Small intestine (tissue), 7 donors: ENCODE measurements around the gene SDK2. TPM values are rescaled to one million over a fixed set of nuclear protein-coding genes. Genes with fewer than 3 reads are reported as not detected.

Source experiments
- DNase-seq, 2 donors: peaks; one replicate each; pipeline versions ENCODE4 v3.0.0 to v3.0.0-alpha.2; 2013
- FAIRE-seq: peaks from 2 replicates; lab custom pipeline; 2012; peaks lifted over from hg19 to GRCh38; lab: Jason Lieb, UNC
- H3K27ac ChIP-seq, 3 donors: one replicate each; pipeline ENCODE4 v1.5.1; 2013; ENCODE audit warnings: low read length in 2 of 3, mild to moderate bottlenecking in 2 of 3, control low read depth in 1 of 3, inconsistent platforms in 1 of 3, low read depth in 1 of 3, moderate library complexity in 1 of 3
- H3K27me3 ChIP-seq, 3 donors: one replicate each; pipeline ENCODE4 v1.6.1; 2013; ENCODE audit warnings: low read length in 3 of 3, inconsistent platforms in 1 of 3; ENCODE audit not compliant: control insufficient read depth in 3 of 3, insufficient read depth in 3 of 3
- H3K36me3 ChIP-seq, 3 donors: one replicate each; pipeline ENCODE4 v1.6.1; 2013; ENCODE audit warnings: low read length in 3 of 3, inconsistent platforms in 1 of 3, low read depth in 1 of 3, mild to moderate bottlenecking in 1 of 3, moderate library complexity in 1 of 3; ENCODE audit not compliant: control insufficient read depth in 3 of 3, insufficient read depth in 2 of 3
- H3K4me1 ChIP-seq, 3 donors: one replicate each; pipeline ENCODE4 v1.6.1; 2013; ENCODE audit warnings: low read length in 2 of 3, inconsistent platforms in 1 of 3, low read depth in 1 of 3, mild to moderate bottlenecking in 1 of 3, moderate library complexity in 1 of 3; ENCODE audit not compliant: control insufficient read depth in 3 of 3, insufficient read depth in 2 of 3
- H3K4me3 ChIP-seq, 3 donors: one replicate each; pipeline ENCODE4 v1.5.1; 2013; ENCODE audit warnings: low read length in 3 of 3, control low read depth in 1 of 3, inconsistent platforms in 1 of 3, low read depth in 1 of 3, mild to moderate bottlenecking in 1 of 3, moderate library complexity in 1 of 3
- H3K9me3 ChIP-seq, 2 donors: one replicate each; pipeline ENCODE4 v1.6.1; 2013; ENCODE audit warnings: low read depth in 1 of 2, low read length in 1 of 2; ENCODE audit not compliant: control insufficient read depth in 2 of 2, insufficient read depth in 1 of 2
- WGBS, 3 donors: extraction: QIAGEN DNeasy Blood & Tissue Kit; methylation state at CpG; one replicate each; pipeline ENCODE4 v1.1.7; 2013; 5-methylcytosine and 5-hydroxymethylcytosine counted together
- polyA plus RNA-seq, 4 donors: library from polyadenylated mRNA; stranded (reverse) in 3 of 4; unstranded in 1 of 4; fragments of 200-250 nt in 3 of 4; fragments of 120-200 nt in 1 of 4; gene quantifications; one replicate each; pipeline versions ENCODE4 v1.2.1 to v1.2.3, GENCODE V29; 2013
- donor health status: healthy with polysubstance abuse.
- donor health status: control.
- donor health status: control.
- donor health status: Bipolar disorder and iron deficiency.
- donor health status: healthy.

The SDK2 gene
- polyA plus RNA-seq, 4 donors, result under 0.01 to 1.1 (median 0.10) TPM

DNA sequence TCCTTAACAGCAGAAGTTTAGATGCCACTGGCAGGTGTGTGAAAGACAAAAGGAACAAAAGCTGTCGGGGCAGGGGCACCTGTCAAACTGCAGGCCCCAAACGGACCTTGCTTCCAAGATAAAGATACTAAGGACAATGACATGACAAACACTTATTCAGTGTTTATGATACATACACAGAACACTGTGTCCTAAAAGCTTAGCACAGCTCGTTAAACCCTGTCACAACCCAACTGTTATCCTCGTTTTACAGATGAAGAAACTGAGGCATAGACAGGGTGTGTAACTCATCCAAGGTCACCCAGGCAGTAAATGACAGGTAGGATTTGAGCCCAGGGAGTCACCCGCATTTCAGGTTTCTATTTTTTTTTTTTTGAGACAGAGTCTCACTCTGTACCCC is 9.6 kb downstream of the SDK2 start:
- Histone ChIP-seq H3K4me1 (no peaks in the 10 kb centered on the region), H3K27ac (no peak overlapping the region), H3K27me3 (peaks cover 0 to 5% (median 0%) of the 10 kb centered on the region in 3 donors), H3K36me3 (no peaks in the 10 kb centered on the region), H3K9me3 (no peaks in the 10 kb centered on the region), H3K4me3 (no peak overlapping the region)
- FAIRE-seq (no peak), DNase-seq (no peak)
- 15 to 58% (median 32%) methylated on average over 5 of the region's 5 CpGs for WGBS, 3 donors

DNA sequence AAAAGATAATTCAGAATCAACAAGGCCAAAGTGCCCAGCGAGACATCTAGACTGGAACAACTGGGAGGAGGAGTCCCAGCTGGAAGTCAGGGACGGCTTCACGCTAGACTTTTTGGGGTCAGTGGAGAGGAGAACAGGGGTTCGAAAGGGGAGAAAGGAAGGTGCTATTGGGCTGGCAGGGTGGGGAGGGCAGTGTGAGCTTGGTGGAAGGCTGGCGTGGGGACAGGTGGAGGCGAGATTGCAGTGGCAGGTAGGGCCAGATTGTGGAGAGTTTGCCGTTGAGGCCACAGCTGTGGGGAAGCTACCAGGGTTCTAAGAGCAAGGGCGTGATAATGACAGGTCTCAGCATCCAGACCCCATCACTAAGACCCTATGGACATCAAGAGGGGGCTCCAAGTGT is 10.5 kb downstream of the SDK2 start:
- no peaks in the 10 kb centered on the region for H3K9me3 ChIP-seq
- no peaks in the 10 kb centered on the region for H3K4me1 ChIP-seq
- no peaks in the 10 kb centered on the region for H3K36me3 ChIP-seq
- no peak overlapping the region for H3K27ac ChIP-seq
- no peak for FAIRE-seq
- no peak overlapping the region for H3K4me3 ChIP-seq
- 85 to 92% (median 89%) methylated on average over 8 of the region's 8 CpGs for WGBS, 3 donors
- no peak for DNase-seq
- no peaks in the 10 kb centered on the region for H3K27me3 ChIP-seq

GRCh38 chr17:73632513-73632912 is 11.7 kb downstream of the SDK2 start:
- H3K4me1 ChIP-seq, result no peaks in the 10 kb centered on the region
- H3K36me3 ChIP-seq, result no peaks in the 10 kb centered on the region
- 64 to 88% (median 76%) methylated on average over 2 of the region's 2 CpGs for WGBS, 3 donors
- no peak overlapping the region for H3K27ac ChIP-seq
- no peak for FAIRE-seq
- H3K27me3 ChIP-seq, result no peaks in the 10 kb centered on the region
- no peak overlapping the region for H3K4me3 ChIP-seq
- no peaks in the 10 kb centered on the region for H3K9me3 ChIP-seq
- no peak for DNase-seq

DNA sequence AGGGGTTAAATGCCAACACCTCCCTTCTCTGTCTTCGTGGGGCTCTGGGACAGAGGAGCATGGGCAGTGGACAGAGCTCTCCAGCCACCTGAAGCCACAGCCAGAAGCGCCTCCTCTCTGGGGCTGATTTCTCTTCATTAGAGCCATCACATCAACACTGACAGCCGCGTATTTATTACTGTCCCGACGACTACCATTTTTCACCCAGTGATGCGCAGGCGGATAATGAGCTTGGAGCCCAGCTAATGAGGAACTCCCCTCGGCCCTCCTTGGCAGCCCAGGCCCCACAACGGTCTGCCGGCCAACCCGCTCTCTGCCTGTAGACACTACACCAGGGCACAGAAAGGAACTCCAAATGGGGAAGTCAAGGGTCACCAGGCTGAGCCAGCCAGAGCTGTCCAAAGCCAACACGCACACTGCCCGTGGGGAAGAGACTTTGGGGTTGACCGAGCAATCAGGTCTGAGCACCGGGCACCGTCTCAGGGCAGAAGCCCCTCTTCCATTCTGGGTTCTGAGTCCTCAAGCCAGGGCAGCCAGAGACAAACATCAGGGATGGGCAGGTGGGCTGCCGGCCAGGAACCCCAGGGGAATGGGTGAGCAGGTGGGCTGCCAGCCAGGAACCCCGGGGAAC is 13.2 kb downstream of the SDK2 start:
- H3K4me3 ChIP-seq, result no peak overlapping the region
- no peaks in the 10 kb centered on the region for H3K36me3 ChIP-seq
- H3K9me3 ChIP-seq, result no peaks in the 10 kb centered on the region
- FAIRE-seq, result no peak
- no peaks in the 10 kb centered on the region for H3K27me3 ChIP-seq
- H3K4me1 ChIP-seq, result no peaks in the 10 kb centered on the region
- no peak for DNase-seq
- 85 to 87% (median 86%) methylated on average over 19 of the region's 19 CpGs for WGBS, 3 donors
- H3K27ac ChIP-seq, result no peak overlapping the region

DNA sequence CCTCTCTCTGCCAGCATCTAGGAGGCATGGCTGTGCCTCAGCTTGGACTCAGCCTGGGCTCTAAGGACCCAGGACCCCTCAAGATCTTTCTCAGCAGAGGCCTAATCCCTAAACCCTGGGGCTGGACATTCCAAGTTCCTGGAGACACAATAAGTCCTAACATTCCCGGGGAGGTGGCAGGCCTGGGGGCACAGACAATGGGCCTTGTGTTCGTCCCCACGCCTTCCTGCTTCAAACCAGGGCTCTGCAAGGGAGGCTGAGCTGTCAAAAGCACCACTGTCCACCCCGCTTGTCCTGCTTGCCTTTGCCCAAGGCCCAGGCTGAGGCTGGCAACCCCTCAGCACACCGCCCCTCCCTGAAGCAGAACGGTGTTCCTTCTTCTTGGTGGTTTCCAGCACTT is 13.7 kb downstream of the SDK2 start:
- no peak overlapping the region for H3K27ac ChIP-seq
- DNase-seq (no peak), FAIRE-seq (no peak)
- H3K36me3 ChIP-seq, result no peaks in the 10 kb centered on the region
- no peaks in the 10 kb centered on the region for H3K27me3 ChIP-seq
- WGBS, 3 donors, result 85 to 88% (median 88%) methylated on average over 6 of the region's 6 CpGs
- no peaks in the 10 kb centered on the region for H3K4me1 ChIP-seq
- no peaks in the 10 kb centered on the region for H3K9me3 ChIP-seq
- no peak overlapping the region for H3K4me3 ChIP-seq

GRCh38 chr17:73628642-73629552 is 15.3 kb downstream of the SDK2 start:
- WGBS, 3 donors, result 44 to 68% (median 57%) methylated on average over 13 of the region's 13 CpGs
- Histone ChIP-seq H3K4me3 (no peak overlapping the region), H3K27ac (no peak overlapping the region), H3K9me3 (no peaks in the 10 kb centered on the region), H3K27me3 (no peaks in the 10 kb centered on the region), H3K4me1 (no peaks in the 10 kb centered on the region), H3K36me3 (no peaks in the 10 kb centered on the region)
- no peak for FAIRE-seq
- DNase-seq, result peak in 1 of 2 donors; percentile 72

DNA sequence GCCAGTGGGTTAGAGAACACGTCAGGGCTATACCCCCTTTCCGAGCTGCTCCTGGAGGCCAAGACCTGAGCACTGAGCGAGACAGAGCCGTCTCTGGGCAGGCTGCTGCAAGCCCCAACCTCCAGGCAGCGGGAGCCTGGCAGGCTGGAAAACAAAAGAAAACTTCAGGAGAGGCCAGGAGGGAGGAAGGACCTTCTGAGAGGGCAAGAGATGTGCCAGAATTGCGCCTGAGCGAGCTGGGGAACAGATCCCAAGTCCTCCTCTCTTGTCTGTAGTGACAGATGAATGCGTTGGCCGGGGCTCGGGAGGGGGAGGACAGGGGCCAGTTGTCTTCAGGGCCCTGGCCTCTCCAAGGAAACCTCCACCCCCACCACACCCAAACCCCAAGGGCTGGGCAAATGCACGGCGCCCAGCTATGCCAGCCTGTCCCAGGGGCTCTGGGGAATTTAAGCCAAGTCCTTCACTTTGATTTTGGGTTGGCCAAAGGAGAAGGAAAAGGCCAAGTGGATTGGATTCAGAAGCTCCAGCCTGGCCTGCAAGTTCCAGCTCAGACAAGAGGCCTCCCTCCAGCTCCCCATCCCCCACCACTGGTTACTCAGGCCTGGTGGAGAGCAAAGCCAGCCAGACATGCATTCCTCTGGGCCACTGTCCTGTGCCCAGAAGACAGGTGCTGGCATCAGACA is 18.1 kb downstream of the SDK2 start:
- FAIRE-seq (no peak), DNase-seq (no peak)
- Histone ChIP-seq H3K36me3 (no peaks in the 10 kb centered on the region), H3K4me1 (no peaks in the 10 kb centered on the region), H3K27me3 (no peaks in the 10 kb centered on the region), H3K4me3 (no peak overlapping the region), H3K9me3 (no peaks in the 10 kb centered on the region), H3K27ac (no peak overlapping the region)
- WGBS, 3 donors, result 83 to 89% (median 86%) methylated on average over 12 of the region's 12 CpGs

- no peak overlapping the region for H3K4me3 ChIP-seq
- H3K36me3 ChIP-seq, result no peaks in the 10 kb centered on the region
- no peaks in the 10 kb centered on the region for H3K4me1 ChIP-seq
- no peaks in the 10 kb centered on the region for H3K27me3 ChIP-seq
- no peaks in the 10 kb centered on the region for H3K9me3 ChIP-seq
- WGBS, 3 donors, result 84 to 91% (median 85%) methylated on average over 7 of the region's 7 CpGs
- DNase-seq (no peak), FAIRE-seq (no peak)
- H3K27ac ChIP-seq, result no peak overlapping the region
These were observed 19.2 kb downstream of the SDK2 start for GRCh38 chr17:73625006-73625405.
